ENCODE measurements around the gene NOC4L. TPM values are rescaled to one million over a fixed set of nuclear protein-coding genes. Genes with fewer than 3 reads are reported as not detected.
"Not testable (repeated sequence)": the region's sequence is repeated elsewhere in the genome, so short reads cannot be mapped to it uniquely, and the experiment has no call there.

NOC4L gene
- total RNA-seq, 2 experiments from 2014 or later = 29.3 to 29.4 TPM

DNA sequence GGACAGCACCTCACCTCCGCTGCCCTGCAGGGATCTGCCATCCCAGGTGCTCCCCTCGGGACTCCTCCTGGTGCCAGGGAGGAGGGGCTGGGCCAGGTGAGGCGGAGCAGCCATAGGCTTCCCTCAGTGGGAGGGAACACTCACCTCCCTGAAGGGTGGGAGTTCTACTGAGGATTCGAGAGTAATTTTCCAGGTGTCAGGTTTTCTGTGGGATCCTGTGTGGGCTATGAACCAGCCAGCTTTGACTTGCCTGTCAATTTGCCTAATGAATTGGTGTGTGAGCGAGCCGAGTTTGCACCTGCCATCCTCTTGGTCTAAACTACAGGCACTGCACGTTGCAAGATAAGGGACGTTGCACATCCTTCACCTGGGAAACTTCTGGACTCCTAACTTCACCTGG is 50.3 kb downstream of the NOC4L start:
- H3K36me3 Mint-ChIP-seq = no peaks in the 10 kb centered on the region

DNA sequence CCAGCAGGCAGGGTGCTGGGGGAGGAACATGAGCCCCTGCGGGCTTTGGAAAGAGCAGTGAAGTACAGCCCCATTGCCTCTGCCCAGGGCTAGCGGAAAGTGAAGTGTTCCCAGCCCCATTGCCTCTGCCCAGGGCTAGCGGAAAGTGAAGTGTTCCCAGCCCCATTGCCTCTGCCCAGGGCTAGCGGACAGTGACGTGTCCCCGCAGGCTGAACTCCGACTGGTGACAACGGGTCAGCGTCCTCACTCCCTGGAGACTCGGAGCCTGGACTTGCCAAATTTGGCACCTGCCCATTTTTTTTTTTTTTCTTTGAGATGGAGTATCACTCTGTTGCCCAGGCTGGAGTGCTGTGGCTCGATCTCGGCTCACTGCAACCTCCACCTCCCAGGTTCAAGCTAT is 51.0 kb downstream of the NOC4L start:
- H3K36me3 Mint-ChIP-seq; H3K4me3 Mint-ChIP-seq; H3K4me1 Mint-ChIP-seq; H3K27ac Mint-ChIP-seq; POLR2A ChIA-PET; H3K9me3 Mint-ChIP-seq; DNase-seq; H3K27me3 Mint-ChIP-seq; ATAC-seq (ENCODE audit: low read depth): not testable (repeated sequence)

More for the DNA sequence above, 50.3 kb downstream of the NOC4L start:
- POLR2A ChIA-PET = no interaction called here
- DNase-seq (no peak), ATAC-seq (ENCODE audit: low read depth) (no peak)
- H3K27me3 Mint-ChIP-seq = no peaks in the 10 kb centered on the region
- peaks cover 8% of the 10 kb centered on the region for H3K9me3 Mint-ChIP-seq
- H3K4me3 Mint-ChIP-seq = no peak overlapping the region
- H3K27ac Mint-ChIP-seq = no peak overlapping the region
- peaks cover 2% of the 10 kb centered on the region for H3K4me1 Mint-ChIP-seq

DNA sequence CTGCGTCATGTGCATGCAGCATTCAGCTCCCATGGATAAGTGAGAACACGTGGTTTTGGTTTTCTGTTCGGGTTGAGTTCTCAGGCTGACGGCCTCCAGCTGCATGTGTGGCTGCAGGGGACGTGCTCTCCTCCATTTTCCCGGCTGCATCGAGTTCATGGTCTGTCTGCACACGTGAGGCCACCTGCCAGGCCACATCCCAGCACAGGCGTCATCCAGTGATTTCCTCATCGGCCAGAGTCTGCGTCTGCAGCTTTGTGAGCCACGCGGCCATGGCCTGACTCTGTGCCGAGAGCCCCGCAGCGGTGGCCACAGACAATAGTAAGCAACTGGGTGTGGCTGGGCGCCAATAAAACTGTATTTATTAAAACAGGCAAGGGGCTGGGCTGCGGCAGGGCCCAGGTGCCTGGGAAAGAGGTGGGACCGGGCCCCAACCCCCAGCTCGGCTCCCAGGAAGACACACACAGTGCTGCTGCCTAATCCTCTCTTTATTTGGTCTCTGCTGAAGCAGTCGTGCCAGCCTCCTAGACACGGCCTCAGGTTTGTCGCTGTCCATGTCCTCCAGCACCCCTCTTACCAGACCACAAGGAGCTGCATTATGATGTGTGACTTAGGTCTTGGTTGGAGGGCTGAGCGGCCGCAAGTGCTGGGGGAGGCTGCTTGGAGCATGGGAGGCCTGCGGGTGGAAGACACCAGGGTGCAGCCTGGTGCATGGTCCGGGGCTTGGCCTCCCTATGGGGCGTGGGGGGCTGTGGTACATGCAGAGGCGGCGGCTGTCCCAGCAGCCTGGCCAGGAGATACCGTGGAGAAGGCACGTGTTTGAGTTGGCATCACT is 52.0 kb downstream of the NOC4L start:
- H3K4me3 Mint-ChIP-seq = no peak overlapping the region
- H3K36me3 Mint-ChIP-seq = no peaks in the 10 kb centered on the region
- no peak for ATAC-seq (ENCODE audit: low read depth)
- H3K27me3 Mint-ChIP-seq = no peaks in the 10 kb centered on the region
- no peaks in the 10 kb centered on the region for H3K4me1 Mint-ChIP-seq
- no peak overlapping the region for H3K27ac Mint-ChIP-seq
- POLR2A ChIA-PET = no interaction called here
- peaks cover 8% of the 10 kb centered on the region for H3K9me3 Mint-ChIP-seq
- no peak for DNase-seq

DNA sequence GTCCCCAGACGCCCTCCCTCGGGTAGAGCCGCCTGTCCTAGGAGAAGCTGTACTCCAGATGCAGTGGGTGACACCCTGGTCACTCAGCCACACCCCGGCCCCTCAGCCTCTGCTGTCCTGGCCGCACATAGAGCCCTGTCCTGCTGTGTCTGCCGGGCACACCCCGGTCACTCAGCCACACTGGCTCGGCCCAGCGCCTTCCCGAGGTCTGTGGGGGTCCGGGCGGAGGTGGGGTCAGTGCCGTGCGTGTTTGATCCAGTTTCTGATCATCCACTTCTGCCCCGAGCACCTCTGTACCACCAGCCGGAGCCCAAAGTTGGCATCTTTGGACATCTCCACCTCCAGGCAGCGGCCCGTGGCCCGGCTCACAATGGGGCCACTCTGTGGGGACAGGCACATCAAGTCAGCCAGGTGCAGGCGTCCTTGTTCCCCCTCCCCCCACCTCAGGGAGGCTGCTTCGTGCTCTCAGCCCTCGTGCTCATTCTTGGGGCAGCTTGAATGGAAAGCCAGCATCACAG is 52.7 kb downstream of the NOC4L start:
- Mint-ChIP-seq H3K4me1 (no peaks in the 10 kb centered on the region), H3K36me3 (no peaks in the 10 kb centered on the region), H3K4me3 (no peak overlapping the region), H3K27me3 (no peaks in the 10 kb centered on the region), H3K27ac (no peak overlapping the region), H3K9me3 (peaks cover 8% of the 10 kb centered on the region)
- POLR2A ChIA-PET = no interaction called here
- ATAC-seq (ENCODE audit: low read depth) (no peak), DNase-seq (no peak)

DNA sequence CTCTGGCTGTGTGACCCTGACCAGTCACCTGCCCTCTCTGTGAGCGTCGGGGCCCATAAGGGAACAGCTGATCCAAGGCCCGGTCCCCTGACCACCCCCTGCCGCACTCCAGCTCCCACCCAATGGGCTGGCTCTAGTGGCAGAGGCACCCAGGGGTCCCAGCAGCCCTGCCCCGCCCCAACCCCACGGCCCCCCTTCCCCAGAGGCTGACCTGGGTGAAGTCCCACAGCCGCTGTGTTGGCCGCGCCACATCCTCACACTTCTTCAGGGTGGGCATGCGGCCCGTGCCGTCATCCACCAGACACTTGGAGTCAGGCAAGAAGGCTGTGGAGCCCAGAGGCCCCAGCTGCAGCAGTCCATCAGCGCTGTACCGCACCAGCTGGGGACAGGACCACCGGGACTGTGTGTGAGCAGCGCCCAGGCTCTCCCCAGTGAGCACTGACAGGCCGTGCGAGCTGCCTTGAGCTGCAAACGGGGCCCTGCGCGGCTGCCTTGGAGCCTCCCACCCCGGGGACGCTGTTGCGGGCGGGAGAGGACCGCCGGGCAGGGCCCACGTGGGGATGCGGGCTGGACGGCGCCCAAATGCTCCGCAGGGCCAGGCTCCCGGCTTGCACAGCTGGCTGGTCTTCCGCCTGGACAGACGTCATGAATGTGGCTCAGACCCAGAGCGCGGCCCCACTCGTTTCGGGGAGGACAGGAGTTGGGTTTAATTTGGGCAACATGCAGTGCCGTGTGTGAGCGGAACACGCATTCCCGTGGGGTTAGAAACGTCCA is 53.5 kb downstream of the NOC4L start:
- no peak for ATAC-seq (ENCODE audit: low read depth)
- no peak overlapping the region for H3K27ac Mint-ChIP-seq
- no peak overlapping the region for H3K4me3 Mint-ChIP-seq
- POLR2A ChIA-PET = no interaction called here
- H3K4me1 Mint-ChIP-seq = no peaks in the 10 kb centered on the region
- H3K27me3 Mint-ChIP-seq = no peaks in the 10 kb centered on the region
- DNase-seq = no peak
- H3K9me3 Mint-ChIP-seq = peaks cover 8% of the 10 kb centered on the region
- H3K36me3 Mint-ChIP-seq = no peaks in the 10 kb centered on the region

DNA sequence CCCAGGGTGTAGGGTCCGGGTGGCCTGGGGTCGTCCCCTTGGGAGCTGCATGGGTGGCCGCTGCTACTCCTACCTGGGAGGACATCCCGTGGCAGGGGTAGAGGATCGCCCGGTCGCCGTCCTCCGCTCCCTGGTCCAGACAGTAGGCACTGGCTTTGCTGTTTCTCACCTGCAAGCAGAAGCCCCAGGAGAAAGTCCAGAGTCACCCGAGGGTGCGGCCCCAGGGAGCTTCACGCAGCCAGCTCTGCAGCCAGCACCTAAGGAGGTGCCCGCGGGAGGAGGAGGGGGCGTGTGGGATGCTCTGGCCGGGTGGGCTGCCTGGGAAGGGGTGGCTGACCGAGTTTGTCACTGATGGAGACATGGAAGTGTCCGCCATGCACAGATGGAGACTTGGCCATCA is 54.8 kb downstream of the NOC4L start:
- DNase-seq (no peak), ATAC-seq (ENCODE audit: low read depth) (no peak)
- no peaks in the 10 kb centered on the region for H3K4me1 Mint-ChIP-seq
- POLR2A ChIA-PET = no interaction called here
- H3K27ac Mint-ChIP-seq = no peak overlapping the region
- H3K27me3 Mint-ChIP-seq = peaks cover 4% of the 10 kb centered on the region
- no peaks in the 10 kb centered on the region for H3K36me3 Mint-ChIP-seq
- no peak overlapping the region for H3K4me3 Mint-ChIP-seq
- H3K9me3 Mint-ChIP-seq = peaks cover 2% of the 10 kb centered on the region

DNA sequence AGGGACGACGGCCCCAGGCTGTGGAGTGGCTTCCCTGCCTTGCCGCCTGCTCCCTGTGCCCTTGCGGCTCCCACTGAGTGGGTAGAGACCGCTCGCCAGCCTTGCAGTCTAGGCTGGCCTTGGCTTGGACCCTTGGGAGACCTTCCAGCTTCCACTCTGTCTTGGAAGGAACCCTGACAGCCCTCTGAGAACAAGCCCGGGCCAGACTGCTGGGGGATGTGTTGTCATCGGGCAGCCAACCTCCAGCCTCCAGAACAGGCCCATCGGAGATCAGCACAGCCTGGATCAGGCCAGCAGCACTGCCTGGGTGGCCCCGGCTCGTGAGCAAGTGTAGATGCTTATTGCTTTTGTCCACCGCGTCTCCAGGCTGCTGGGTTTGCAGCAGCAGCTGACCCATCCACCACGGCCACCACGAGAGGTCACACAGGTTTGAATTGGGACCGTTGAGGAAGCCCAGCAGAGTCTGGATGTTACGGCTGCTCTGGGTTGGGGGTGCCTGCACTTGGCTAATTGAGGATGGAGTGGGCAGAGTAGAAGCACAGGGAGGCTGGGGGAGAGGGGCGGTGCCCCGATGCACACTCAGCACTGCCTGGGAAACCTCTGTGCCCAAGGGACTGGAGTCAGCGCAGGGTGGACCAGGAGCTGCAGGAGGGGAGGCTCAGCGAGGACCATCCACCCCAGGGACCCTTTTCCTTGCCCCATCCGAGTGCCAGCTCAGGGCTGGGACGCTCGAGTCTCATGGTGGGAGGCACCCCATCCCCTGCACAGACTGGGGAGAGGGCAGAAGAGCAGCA is 55.5 kb downstream of the NOC4L start:
- no peak overlapping the region for H3K4me3 Mint-ChIP-seq
- POLR2A ChIA-PET = no interaction called here
- no peaks in the 10 kb centered on the region for H3K9me3 Mint-ChIP-seq
- no peaks in the 10 kb centered on the region for H3K4me1 Mint-ChIP-seq
- ATAC-seq (ENCODE audit: low read depth) = no peak
- no peaks in the 10 kb centered on the region for H3K36me3 Mint-ChIP-seq
- H3K27ac Mint-ChIP-seq = no peak overlapping the region
- H3K27me3 Mint-ChIP-seq = peaks cover 10% of the 10 kb centered on the region
- no peak for DNase-seq

DNA sequence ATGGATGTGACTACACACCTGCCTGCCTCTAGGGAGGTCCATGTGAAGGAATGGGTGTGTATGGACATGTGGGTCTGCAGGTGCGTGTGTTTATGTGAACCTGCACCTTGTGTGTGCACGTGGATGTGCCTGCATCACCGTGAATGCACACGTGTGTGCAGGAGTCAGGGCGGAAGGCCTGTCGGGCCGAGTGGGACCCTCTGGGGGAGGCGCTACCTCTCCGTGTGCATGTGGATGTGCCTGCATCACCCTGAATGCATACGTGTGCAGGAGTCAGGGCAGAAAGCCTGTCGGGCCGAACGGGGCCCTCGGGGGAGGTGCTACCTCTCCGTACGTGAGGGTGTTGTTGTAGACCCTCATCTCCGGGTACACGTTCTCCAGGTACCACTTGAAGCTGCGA is 56.5 kb downstream of the NOC4L start:
- ATAC-seq (ENCODE audit: low read depth) (no peak), DNase-seq (no peak)
- H3K9me3 Mint-ChIP-seq = no peaks in the 10 kb centered on the region
- no peaks in the 10 kb centered on the region for H3K4me1 Mint-ChIP-seq
- peaks cover 18% of the 10 kb centered on the region for H3K27me3 Mint-ChIP-seq
- POLR2A ChIA-PET = no interaction called here
- H3K36me3 Mint-ChIP-seq = no peaks in the 10 kb centered on the region
- H3K27ac Mint-ChIP-seq = no peak overlapping the region
- H3K4me3 Mint-ChIP-seq = no peak overlapping the region

DNA sequence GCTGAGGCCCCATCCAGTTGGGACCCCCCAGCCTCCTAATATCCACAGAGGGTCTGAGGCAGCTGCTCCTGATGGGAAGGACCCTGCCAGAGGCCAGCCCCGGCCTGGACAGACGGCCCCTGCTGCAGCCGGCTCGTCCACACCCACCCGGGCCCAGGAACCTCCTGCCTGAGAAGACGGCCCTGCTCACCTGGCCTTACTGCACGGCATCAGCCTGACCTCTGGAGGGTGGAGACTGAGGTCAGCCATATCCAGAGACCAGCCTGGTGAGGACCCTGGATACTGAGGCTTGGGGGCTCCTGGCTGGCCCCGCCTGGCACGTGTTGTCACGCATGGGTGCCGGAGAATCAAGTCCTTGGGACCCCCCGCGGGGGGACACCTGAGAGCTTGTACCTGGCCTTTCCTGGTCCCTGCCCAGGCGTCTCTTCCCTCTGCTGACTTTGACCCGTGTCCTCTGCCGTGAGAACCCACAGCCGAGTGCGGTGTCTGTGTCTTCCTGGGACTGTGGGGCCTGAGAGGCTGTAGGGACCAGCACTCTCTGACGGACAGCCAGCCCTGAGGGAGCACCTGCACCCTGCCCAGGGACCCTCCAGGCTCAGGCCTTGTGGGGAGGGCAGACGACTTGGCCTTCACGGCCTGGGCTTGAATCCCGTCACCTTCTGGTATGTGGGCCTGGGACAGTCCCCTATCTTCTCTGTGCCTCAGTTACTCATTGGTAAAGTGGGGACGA is 57.3 kb downstream of the NOC4L start:
- no peak overlapping the region for H3K4me3 Mint-ChIP-seq
- no peak for ATAC-seq (ENCODE audit: low read depth)
- H3K9me3 Mint-ChIP-seq = no peaks in the 10 kb centered on the region
- no peaks in the 10 kb centered on the region for H3K36me3 Mint-ChIP-seq
- peaks cover 25% of the 10 kb centered on the region for H3K27me3 Mint-ChIP-seq
- DNase-seq = no peak
- H3K4me1 Mint-ChIP-seq = no peaks in the 10 kb centered on the region
- POLR2A ChIA-PET = no interaction called here
- H3K27ac Mint-ChIP-seq = no peak overlapping the region

Other genes starting within 250 kb of the NOC4L start
- gene ULK1, start 249.8 kb upstream of the NOC4L start, total RNA-seq = 10 to 100 TPM; 32.6 to 33.2 TPM
- 10 to 100 TPM; 45.3 to 48.6 TPM for gene PUS1, start 215.2 kb upstream of the NOC4L start, total RNA-seq
- 10 to 100 TPM; 66.7 to 70.2 TPM for gene EP400, start 194.5 kb upstream of the NOC4L start, total RNA-seq
- gene DDX51, start 138 bp upstream of the NOC4L start, total RNA-seq = 10 to 100 TPM; 31.9 to 33.5 TPM
- not detected for gene GALNT9, start 185.1 kb downstream of the NOC4L start, total RNA-seq

All from activated naive CD8-positive, alpha-beta T cell treated with anti-CD3 and anti-CD28 coated beads, Interleukin-2, amount 10 ng/mL, durations not matched to agents 7 days and 5 days (primary cell).